Measurements from ENCODE around the gene CCDC77.

DNA sequence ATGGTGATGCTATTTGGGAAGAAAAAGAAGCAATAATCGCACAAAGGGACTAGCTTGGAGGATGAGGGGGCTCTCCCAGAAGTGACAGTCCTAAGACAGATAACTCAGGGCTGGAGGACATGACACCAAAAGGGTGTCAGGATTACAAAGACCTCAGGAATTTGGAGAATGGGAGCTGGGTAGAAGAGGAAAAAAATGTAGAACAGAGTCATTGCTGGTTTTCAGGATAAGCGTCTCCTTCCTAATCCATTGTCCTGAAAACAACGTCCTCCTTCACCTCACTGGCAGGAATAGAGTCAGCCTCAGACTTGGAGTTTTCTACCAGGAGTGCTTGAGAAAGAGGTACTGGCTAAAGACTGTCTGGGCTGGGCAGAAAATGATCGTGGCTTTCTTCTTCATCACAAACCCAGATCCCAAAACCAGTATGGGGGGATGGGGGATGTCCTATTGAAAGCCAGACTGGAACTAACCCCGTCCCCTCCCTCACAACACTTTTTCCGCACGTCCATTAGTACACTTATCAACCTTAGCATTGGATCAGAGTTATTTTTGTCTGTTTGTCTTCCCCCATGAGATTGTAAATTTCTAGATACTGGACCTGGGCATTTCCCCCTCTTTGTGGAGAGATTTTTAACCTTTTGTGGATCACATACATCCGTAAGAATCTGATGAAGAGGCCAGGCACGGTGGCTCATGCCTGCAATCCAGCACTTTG, 72.6 kb downstream of the CCDC77 start:
- no peak for TF ChIP-seq EZH2phosphoT487 (IDR thresholded peaks at IDR 0.05; ENCODE audit: borderline replicate concordance)
- TF ChIP-seq, protein P1, sequence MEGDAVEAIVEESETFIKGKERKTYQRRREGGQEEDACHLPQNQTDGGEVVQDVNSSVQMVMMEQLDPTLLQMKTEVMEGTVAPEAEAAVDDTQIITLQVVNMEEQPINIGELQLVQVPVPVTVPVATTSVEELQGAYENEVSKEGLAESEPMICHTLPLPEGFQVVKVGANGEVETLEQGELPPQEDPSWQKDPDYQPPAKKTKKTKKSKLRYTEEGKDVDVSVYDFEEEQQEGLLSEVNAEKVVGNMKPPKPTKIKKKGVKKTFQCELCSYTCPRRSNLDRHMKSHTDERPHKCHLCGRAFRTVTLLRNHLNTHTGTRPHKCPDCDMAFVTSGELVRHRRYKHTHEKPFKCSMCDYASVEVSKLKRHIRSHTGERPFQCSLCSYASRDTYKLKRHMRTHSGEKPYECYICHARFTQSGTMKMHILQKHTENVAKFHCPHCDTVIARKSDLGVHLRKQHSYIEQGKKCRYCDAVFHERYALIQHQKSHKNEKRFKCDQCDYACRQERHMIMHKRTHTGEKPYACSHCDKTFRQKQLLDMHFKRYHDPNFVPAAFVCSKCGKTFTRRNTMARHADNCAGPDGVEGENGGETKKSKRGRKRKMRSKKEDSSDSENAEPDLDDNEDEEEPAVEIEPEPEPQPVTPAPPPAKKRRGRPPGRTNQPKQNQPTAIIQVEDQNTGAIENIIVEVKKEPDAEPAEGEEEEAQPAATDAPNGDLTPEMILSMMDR (conservative IDR thresholded peaks at IDR 0.05; ENCODE audit: low read length): no peak
